ENCODE results near the gene CDCP1. TPM values are rescaled to one million over a fixed set of nuclear protein-coding genes. Genes with fewer than 3 reads are reported as not detected.

Gene CDCP1
- total RNA-seq, 2 donors from 2014 or later = 8.9 to 13.1 TPM

GRCh38 chr3:45082142-45082538 is 64.0 kb downstream of the CDCP1 start:
- H3K36me3 Mint-ChIP-seq (ENCODE audit: low read depth) = peaks cover 5% of the 10 kb centered on the region
- no peak overlapping the region for H3K4me3 ChIP-seq (ENCODE audit: low read length)
- H3K4me3 Mint-ChIP-seq = no peak overlapping the region
- no peaks in the 10 kb centered on the region for H3K27me3 Mint-ChIP-seq (ENCODE audit: insufficient read depth)
- H3K27ac Mint-ChIP-seq = no peak overlapping the region
- no peaks in the 10 kb centered on the region for H3K9me3 Mint-ChIP-seq
- DNase-seq = no peak
- H3K9me3 ChIP-seq (ENCODE audit: control insufficient read depth, low read length) = no peaks in the 10 kb centered on the region
- no peaks in the 10 kb centered on the region for H3K27me3 ChIP-seq (ENCODE audit: control insufficient read depth, insufficient read depth, low read length, poor library complexity, severe bottlenecking)
- H3K27ac ChIP-seq (ENCODE audit: low read depth, low read length) = no peak overlapping the region
- 93% methylated on average over 5 of the region's 5 CpGs for WGBS, 2 experiments (ENCODE audit: insufficient coverage in 1 of 2, insufficient read length in 1 of 2)
- no peak for TF ChIP-seq CTCF (conservative IDR thresholded peaks at IDR 0.05)
- H3K36me3 ChIP-seq (ENCODE audit: control insufficient read depth, insufficient read depth, low read length) = no peaks in the 10 kb centered on the region
- no peak overlapping the region for H3K9ac ChIP-seq (ENCODE audit: extremely low read depth, low read length, poor library complexity, severe bottlenecking)
- H3K4me1 ChIP-seq (ENCODE audit: control insufficient read depth, insufficient read depth, low read length) = no peaks in the 10 kb centered on the region
- H3K4me1 Mint-ChIP-seq = peaks cover 3% of the 10 kb centered on the region

GRCh38 chr3:45081506-45082141 is 64.6 kb downstream of the CDCP1 start:
- no peak overlapping the region for H3K4me3 Mint-ChIP-seq
- H3K9me3 Mint-ChIP-seq = peaks cover 5% of the 10 kb centered on the region

GRCh38 chr3:45080824-45081223 is 65.4 kb downstream of the CDCP1 start:
- 83% methylated on average over 1 of the region's 1 CpG; no CpG with 5 or more reads in 1 of the 2 experiments for WGBS, 2 experiments (ENCODE audit: insufficient coverage in 1 of 2, insufficient read length in 1 of 2)
- Histone ChIP-seq H3K9ac (ENCODE audit: extremely low read depth, low read length, poor library complexity, severe bottlenecking) (no peak overlapping the region), H3K27ac (ENCODE audit: low read depth, low read length) (no peak overlapping the region), H3K9me3 (ENCODE audit: control insufficient read depth, low read length) (no peaks in the 10 kb centered on the region), H3K36me3 (ENCODE audit: control insufficient read depth, insufficient read depth, low read length) (no peaks in the 10 kb centered on the region), H3K4me3 (ENCODE audit: low read length) (no peak overlapping the region), H3K27me3 (ENCODE audit: control insufficient read depth, insufficient read depth, low read length, poor library complexity, severe bottlenecking) (no peaks in the 10 kb centered on the region), H3K4me1 (ENCODE audit: control insufficient read depth, insufficient read depth, low read length) (no peaks in the 10 kb centered on the region)
- no peak for TF ChIP-seq CTCF (conservative IDR thresholded peaks at IDR 0.05)
- peaks cover 3% of the 10 kb centered on the region for H3K4me1 Mint-ChIP-seq
- no peak overlapping the region for H3K27ac Mint-ChIP-seq
- H3K9me3 Mint-ChIP-seq = peaks cover 7% of the 10 kb centered on the region
- H3K36me3 Mint-ChIP-seq (ENCODE audit: low read depth) = peaks cover 5% of the 10 kb centered on the region
- DNase-seq = no peak
- no peaks in the 10 kb centered on the region for H3K27me3 Mint-ChIP-seq (ENCODE audit: insufficient read depth)
- H3K4me3 Mint-ChIP-seq = no peak overlapping the region

More at GRCh38 chr3:45081506-45082141, 64.6 kb downstream of the CDCP1 start:
- Histone ChIP-seq H3K9me3 (ENCODE audit: control insufficient read depth, low read length) (no peaks in the 10 kb centered on the region), H3K9ac (ENCODE audit: extremely low read depth, low read length, poor library complexity, severe bottlenecking) (no peak overlapping the region), H3K27ac (ENCODE audit: low read depth, low read length) (no peak overlapping the region), H3K4me1 (ENCODE audit: control insufficient read depth, insufficient read depth, low read length) (no peaks in the 10 kb centered on the region), H3K36me3 (ENCODE audit: control insufficient read depth, insufficient read depth, low read length) (no peaks in the 10 kb centered on the region), H3K4me3 (ENCODE audit: low read length) (no peak overlapping the region), H3K27me3 (ENCODE audit: control insufficient read depth, insufficient read depth, low read length, poor library complexity, severe bottlenecking) (no peaks in the 10 kb centered on the region)
- Mint-ChIP-seq H3K36me3 (ENCODE audit: low read depth) (peaks cover 5% of the 10 kb centered on the region), H3K4me1 (peaks cover 3% of the 10 kb centered on the region), H3K27me3 (ENCODE audit: insufficient read depth) (no peaks in the 10 kb centered on the region), H3K27ac (no peak overlapping the region)
- 94% methylated on average over 2 of the region's 2 CpGs for WGBS, 2 experiments (ENCODE audit: insufficient coverage in 1 of 2, insufficient read length in 1 of 2)
- no peak for TF ChIP-seq CTCF (conservative IDR thresholded peaks at IDR 0.05)
- no peak for DNase-seq

Data from endodermal cell (in vitro differentiated cells).